ENCODE data around the gene KRT32. TPM values are rescaled to one million over a fixed set of nuclear protein-coding genes. Genes with fewer than 3 reads are reported as not detected.

The KRT32 gene
- total RNA-seq, 1 experiment from 2014 or later: 0.72 TPM

- H3K9me3 ChIP-seq (ENCODE audit: control insufficient read depth, insufficient read depth, low read depth, low read length): no peaks in the 10 kb centered on the region
- H3K36me3 ChIP-seq (ENCODE audit: control insufficient read depth, insufficient read depth, low read length): no peaks in the 10 kb centered on the region
- ChIA-PET POLR2A (no interaction called here), CTCF (no interaction called here)
- no peak overlapping the region for H3K27ac ChIP-seq (ENCODE audit: low read length)
- BruUV-seq (replicated peaks): no TSS peak
- no peaks in the 10 kb centered on the region for H3K27me3 ChIP-seq (ENCODE audit: control insufficient read depth, insufficient read depth, low read length)
- no peak overlapping the region for H3K4me3 ChIP-seq (ENCODE audit: low read depth in 2 of 2, low read length in 2 of 2)
- ATAC-seq (no peak), DNase-seq (ENCODE audit: low read depth, low spot score) (no peak)
- TF ChIP-seq REST (IDR thresholded peaks at IDR 0.05; ENCODE audit: insufficient read depth in 1 of 2, low read depth in 2 of 2, low read length in 1 of 2): no peak
- TF ChIP-seq TCF7L2 (IDR thresholded peaks at IDR 0.05; ENCODE audit: low read depth, low read length): no peak
- in situ Hi-C loops (cut with HindIII; ENCODE audit: low pct_unique_long_range_greater_than_20kb, low sequenced_read_pairs): no loop called here
- H3K4me1 ChIP-seq (ENCODE audit: control insufficient read depth, insufficient read depth, low read length): no peaks in the 10 kb centered on the region
- intact Hi-C loops (cut with micrococcal nuclease; ENCODE audit: unreplicated experiment): loop anchor here (10.0 kb wide), 1 partner anchor 60 kb away; the partner anchor contains the start of gene KRT34
Observed at GRCh38 chr17:41444640-41445039, 22.5 kb downstream of the KRT32 start.

- Histone ChIP-seq H3K36me3 (ENCODE audit: control insufficient read depth, insufficient read depth, low read length) (no peaks in the 10 kb centered on the region), H3K4me3 (ENCODE audit: low read depth in 2 of 2, low read length in 2 of 2) (no peak overlapping the region), H3K9me3 (ENCODE audit: control insufficient read depth, insufficient read depth, low read depth, low read length) (no peaks in the 10 kb centered on the region), H3K27me3 (ENCODE audit: control insufficient read depth, insufficient read depth, low read length) (no peaks in the 10 kb centered on the region), H3K27ac (ENCODE audit: low read length) (no peak overlapping the region), H3K4me1 (ENCODE audit: control insufficient read depth, insufficient read depth, low read length) (no peaks in the 10 kb centered on the region)
- no peak for TF ChIP-seq POLR2AphosphoS5 (IDR thresholded peaks at IDR 0.05; ENCODE audit: low read depth, low read length)
- TF ChIP-seq CTCF (IDR thresholded peaks at IDR 0.05): no peak
- no peak for TF ChIP-seq REST (IDR thresholded peaks at IDR 0.05; ENCODE audit: insufficient read depth in 1 of 2, low read depth in 2 of 2, low read length in 1 of 2)
- TF ChIP-seq SIN3A (IDR thresholded peaks at IDR 0.05; ENCODE audit: borderline replicate concordance, insufficient read depth, low read depth, low read length): no peak
- no peak for TF ChIP-seq TCF7L2 (IDR thresholded peaks at IDR 0.05; ENCODE audit: low read depth, low read length)
- ATAC-seq (no peak), DNase-seq (ENCODE audit: low read depth, low spot score) (no peak)
- intact Hi-C loops (cut with micrococcal nuclease; ENCODE audit: unreplicated experiment) (loop anchor here (10.0 kb wide), 1 partner anchor 59 kb away; the partner anchor contains the start of gene KRT34), in situ Hi-C loops (cut with HindIII; ENCODE audit: low pct_unique_long_range_greater_than_20kb, low sequenced_read_pairs) (no loop called here)
- CTCF ChIA-PET: no interaction called here
- BruUV-seq (replicated peaks): no TSS peak
- POLR2A ChIA-PET: interaction anchor here (0.7 kb wide), 1 partner anchor 43 kb away, joined by 3 read pairs; no protein-coding TSS in a partner anchor
Observed at GRCh38 chr17:41444186-41444585, 23.0 kb downstream of the KRT32 start.

All from Panc1 (cell line).